Caki2 (cell line): ENCODE data around the gene CDX1. TPM values are rescaled to one million over a fixed set of nuclear protein-coding genes. Genes with fewer than 3 reads are reported as not detected.

ENCODE experiments used
- DNase-seq: peaks from one replicate; pipeline ENCODE4 v3.0.0-alpha.2; 2015; ENCODE audit warnings: low read depth
- in situ Hi-C: cut with HindIII; loops from 2 replicates; pipeline ENCODE4 v1.10.0; 2016; ENCODE audit warnings: low sequenced_read_pairs, low pct_unique_long_range_greater_than_20kb, mixed read lengths
- total RNA-seq: library from RNA; depleted of rRNA; stranded (reverse); fragments of >200 nt; shearing (Covaris generic); gene quantifications from 2 replicates; pipeline ENCODE4 v1.2.3, GENCODE V29; 2014; ENCODE audit warnings: low replicate concordance

The CDX1 gene
- total RNA-seq, 1 experiment from 2014 or later: not detected

DNA sequence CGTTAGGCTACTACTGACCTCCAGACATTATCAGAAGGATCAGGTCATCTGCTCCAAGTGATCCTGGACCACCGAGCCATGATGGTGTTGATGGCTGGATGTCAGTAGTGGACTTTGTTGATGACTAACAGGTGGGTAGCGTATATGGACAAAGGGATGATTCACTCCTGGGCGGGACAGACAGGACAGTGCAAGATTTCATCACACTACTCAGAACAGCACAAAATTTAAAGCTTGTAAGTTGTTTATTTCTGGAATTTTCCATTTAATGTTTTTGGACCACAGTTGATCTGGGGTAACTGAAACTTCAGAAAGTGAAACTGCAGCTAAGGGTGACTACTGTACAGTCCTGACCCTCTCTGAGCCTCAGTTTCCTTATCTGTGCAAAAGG, 23.6 kb upstream of the CDX1 start:
- DNase-seq: peak; percentile 63
- in situ Hi-C loops: no loop called here

DNA sequence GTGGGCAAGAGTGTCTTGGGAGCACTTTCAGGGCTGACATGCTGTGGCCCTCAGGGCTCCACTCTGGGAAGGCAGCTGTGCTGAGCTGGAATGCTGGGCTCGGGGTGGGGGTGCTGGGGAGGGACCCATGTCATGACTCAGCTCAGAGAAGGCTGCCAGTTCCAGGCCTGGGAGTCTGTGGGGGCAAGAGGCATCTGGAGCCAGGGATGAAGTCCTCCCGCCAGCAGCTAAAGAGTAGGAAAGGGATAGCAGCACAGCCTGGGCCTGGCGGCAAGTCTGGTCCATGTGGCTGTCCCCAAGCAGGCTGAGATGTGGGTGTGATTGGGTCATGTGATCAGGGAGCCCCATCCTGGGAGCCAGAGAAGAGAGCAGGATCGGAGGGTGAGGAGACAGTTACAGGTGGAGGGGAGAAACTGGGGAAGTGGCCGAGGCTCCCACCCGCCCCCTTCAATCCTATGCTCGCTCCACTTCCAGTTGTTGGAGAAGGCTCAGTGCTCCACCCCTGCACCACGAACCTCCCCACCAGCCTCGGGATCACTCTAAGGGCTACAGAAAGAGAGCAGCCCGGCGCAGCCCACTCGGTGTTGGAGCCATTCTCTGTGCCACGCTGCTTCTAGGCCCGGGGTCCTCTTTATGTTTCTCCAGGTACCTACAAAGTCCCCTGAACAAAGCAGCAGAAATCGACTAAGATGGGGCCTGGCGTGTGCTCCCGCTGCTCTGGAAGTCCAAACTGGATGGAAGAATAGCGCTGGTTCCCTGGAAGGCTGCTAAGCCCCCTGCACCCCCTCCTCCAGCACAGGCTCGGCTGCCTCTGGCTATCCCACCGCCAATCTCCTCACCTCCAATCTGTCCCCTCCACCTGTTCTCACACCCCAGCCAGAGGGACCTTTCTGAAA, 23.0 kb upstream of the CDX1 start:
- DNase-seq: peak; percentile 55
- in situ Hi-C loops: no loop called here

DNA sequence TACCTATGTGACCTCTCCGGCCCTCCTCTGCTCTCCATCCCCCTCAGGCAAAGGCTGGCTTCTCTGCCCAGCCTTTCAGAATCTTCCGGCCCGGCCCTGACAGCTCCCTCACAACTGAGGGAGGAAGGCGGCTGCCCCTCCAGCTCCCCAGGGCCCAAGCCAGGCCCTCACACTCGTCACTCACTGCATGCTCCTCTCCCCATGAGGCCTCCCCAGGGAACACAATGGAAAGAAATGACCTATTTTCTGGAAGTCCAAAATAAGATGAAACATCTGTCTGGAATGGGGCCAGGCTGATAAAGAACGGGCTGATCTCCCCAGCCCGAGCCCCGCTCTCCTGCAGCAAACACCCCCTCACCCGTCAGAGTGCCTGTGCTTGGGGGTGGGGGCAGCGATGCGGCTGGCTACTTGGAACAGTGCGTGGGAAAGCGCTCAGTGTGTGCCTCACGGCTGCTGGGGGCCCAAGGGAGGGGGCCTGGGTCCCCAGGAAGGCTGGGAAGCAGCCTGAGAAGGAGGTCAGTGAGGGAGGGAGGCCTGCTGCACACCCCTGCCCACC, 22.3 kb upstream of the CDX1 start:
- in situ Hi-C loops: no loop called here
- no peak for DNase-seq

DNA sequence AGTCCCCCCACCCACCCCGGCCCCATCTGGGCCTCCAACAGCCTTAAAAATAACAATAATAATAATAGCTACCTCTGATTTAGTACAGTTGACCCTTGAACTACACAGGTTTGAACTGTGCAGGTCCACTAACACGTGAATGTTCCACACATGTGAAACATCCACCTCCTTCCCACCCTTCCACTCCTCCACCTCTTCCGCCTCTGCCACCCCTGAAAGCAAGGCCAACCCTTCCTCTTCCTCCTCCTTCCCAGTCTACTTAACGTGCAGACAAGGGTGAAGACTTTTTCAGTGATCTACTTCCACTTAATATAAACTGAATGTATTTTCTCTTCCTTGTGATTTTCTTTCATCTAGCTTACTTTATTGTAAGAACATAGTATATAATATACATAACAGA, 21.7 kb upstream of the CDX1 start:
- in situ Hi-C loops: no loop called here
- no peak for DNase-seq

DNA sequence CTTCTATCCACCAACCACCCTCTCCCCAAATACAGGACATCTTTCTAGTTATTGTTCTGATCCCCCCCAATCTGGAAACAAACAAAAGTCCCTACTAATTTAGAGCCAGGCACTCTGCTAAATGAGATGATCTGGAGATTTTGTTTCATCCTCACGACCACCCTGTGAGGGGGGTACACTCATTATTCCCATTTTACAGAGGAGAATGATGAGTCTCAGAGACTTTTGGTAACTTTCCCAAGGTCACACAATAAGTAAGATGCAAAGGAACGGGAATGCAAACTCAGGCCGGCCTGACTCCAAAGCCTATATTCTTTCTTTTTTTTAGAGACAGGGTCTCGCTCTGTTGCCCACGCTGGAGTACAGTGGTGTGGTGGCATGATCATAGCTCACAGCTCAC, 20.3 kb upstream of the CDX1 start:
- DNase-seq: no peak
- in situ Hi-C loops: no loop called here

DNA sequence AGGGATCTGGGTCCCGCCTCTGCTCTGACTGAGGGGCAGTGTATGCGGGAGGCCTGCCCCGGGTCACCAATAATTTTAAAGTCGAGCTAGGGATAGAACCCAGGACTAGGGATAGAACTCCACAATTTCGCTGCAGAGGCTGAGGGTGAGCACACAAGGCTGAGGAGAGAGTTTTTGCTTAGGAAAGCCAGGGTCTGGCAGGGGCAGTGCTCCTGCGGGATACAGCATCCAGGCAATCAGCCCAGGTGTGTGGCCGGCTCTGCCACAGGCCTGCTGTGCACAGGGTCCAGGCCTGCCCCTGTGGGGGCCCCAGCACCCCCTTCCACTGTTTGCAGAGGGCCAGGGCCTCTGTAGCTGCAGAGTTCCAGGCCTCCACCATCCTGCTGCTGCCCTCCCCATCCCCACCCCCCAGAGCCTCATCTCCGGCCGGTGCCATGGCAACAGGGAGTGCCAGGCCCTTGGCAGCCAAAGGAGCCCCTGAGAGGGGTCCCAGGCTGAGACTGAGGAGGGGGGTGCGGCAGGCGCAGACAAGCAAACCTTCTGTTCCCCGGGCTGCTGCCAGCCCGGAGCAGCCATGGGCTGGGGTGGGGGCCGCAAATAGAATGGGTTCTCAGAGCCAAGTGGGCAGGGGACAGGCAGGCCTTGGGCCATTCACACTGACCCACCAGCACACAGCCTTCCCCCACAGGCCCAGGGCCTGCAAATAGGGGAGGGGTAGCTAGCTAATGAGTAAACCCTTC, 19.5 kb upstream of the CDX1 start:
- in situ Hi-C loops: no loop called here
- DNase-seq: no peak

DNA sequence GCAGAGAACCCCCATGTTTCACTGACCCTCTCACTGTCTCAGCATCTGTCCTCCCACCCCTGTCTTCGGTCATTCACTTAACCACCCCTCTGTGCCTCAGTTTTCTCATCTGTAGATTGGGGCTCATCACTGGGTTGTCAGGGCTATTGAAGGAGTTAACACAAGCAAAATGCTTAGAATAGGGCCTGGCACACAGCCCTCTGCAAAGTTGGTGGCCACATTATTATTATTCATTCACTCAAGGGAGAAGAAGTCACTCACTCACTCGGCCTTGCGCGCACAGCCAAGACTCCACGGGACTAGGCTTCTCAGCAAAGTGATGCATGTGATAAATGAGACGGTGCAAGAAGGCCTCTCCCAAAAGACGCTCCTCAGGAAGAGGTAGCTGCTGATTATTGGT, 18.9 kb upstream of the CDX1 start:
- in situ Hi-C loops: no loop called here
- DNase-seq: no peak

DNA sequence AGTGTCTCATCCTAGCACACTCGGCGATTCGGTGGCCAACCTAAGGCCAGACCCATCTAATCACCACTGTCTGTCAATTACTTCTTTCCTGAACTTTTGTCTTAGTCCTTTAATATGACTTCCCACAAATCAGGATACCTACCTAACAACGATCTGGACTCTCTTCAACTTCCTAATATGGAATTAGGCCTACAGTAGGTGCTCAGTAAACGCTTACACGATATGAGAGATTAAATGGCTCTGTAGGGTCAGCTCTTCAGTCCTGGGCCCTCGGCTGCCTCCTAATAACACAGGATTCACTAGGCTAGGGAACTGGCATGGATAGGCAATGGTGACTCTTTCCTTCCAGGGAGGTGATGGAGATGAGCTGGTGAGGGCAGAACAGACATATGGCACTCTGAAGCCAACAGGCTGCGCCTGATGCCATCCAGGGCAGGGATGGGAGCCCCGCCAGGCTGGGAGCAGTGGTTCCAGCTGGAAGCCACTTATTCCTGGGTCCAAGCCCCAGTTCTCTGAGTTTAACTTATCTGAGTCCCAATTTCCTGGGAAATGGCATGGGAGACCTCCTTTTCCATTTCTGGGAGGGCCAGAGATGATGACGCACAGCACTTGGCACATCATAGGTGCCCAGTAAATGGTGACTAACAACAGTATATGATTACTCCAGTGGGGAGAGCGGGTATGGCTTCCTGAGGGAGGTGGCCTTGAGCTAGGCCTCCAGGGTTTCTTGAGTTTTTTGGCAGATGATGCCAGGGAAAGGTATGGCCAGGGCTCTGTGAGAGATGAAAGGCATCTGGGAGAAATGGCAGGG, 18.3 kb upstream of the CDX1 start:
- in situ Hi-C loops: no loop called here
- no peak for DNase-seq

DNA sequence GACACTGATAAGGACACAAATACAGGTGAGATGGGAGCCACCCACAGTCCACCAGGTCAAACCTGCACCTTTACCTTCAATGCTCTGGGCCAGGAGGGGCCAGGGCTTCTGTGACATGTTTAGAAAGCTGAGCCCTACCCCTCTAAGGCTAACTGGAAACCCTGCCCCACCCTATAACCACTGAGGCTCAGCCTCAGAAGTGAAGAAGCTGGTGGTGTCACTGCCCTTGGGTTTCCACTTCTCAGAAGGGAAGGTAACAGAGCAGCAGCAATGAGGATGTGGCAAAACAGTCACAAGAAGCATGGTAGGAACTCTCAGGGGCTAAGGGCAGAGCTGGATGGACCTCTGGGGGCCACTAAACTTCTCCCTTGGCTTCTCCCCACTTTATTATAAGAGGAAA, 17.0 kb upstream of the CDX1 start:
- in situ Hi-C loops: no loop called here
- DNase-seq: no peak

DNA sequence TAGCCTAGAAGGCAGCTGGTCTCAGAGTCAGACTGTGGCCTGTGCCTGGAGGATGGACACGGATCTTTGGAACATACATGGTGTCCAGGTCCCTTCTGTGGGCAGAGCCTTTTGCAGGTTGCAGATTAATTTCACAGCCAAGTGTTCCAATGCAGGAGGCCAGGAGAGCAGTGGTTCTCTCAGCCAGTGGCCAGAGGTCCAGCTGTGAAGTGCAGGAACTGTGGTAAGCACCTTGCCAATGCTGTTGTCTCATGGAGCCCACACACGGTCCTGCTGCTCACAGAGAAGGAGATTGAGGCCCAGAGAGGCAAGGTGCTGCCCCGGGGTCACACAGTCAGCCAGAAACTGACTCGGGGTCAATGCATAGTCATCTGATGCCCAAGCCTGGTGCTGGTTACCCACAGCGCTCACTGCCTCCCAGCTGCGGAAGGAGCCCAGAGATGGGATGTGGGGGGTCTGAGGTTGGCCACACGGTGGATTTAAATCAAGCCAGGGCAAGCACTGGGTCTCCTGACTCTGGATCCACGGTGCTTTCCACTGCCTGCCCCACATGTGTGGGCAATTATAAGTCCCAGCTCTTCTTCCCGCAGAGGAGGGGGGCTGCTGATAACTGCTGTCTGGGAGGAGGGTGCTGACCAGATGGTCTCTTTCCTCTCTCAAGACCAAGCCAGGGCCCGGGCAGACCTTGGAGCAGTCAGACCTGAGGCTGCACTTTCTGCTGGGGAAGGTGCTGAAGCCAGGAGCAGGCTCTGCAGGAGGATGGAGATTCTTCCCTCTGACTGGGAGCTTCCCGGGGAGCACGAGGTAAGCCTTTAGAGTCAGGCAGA, 13.7 kb upstream of the CDX1 start:
- in situ Hi-C loops: no loop called here
- DNase-seq: no peak

DNA sequence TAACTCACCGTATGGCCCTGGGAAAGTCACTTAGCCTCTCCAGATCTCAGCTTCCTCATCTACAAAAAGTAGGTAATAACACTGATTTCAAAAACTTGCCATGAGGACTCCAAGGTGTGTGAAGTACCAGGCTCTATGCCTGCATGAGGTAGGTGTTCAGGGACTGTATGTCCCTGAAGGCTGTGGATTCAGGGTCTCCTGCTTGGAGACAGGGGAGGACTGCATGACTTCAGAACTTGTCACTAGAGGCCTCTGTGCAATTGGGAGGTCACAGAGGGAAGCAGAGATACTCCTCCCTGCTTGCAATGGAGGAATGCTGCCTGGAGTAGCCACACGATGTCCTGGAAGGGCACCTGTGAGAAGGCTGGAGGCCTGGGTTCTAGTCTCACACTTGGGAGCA, 13.1 kb upstream of the CDX1 start:
- in situ Hi-C loops: no loop called here
- DNase-seq: no peak

DNA sequence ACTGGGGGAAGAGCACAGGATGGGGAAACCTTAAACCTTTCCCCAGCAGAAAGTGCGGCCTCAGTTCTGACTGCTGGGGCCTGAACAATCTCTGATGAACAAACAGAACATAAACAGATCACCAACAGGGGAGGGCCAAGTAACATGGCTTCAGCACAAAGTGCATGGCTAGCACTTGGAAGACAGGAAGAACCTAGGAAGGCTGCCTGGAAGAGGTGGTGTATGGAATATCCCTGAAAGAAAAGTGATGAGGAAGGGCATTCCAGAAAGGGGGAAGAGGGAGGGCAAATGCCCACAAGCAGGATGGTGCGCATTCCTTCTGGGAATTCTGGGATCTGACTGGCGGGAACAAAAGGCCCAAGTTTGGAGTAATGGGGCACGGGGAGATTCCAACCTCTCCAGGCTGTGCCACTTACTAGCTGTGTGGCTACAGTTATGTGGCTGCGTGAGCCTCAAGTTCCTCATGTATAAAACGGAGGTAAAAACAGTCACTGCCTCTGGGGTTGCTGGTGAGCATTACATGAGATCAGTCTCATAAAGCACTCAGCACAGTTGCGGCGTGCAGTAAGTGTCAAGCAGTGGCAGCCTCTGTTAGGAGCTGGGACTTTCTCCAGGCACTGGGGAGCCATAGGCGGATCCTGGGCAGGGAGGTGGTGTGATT, 12.5 kb upstream of the CDX1 start:
- in situ Hi-C loops: no loop called here
- DNase-seq: no peak

DNA sequence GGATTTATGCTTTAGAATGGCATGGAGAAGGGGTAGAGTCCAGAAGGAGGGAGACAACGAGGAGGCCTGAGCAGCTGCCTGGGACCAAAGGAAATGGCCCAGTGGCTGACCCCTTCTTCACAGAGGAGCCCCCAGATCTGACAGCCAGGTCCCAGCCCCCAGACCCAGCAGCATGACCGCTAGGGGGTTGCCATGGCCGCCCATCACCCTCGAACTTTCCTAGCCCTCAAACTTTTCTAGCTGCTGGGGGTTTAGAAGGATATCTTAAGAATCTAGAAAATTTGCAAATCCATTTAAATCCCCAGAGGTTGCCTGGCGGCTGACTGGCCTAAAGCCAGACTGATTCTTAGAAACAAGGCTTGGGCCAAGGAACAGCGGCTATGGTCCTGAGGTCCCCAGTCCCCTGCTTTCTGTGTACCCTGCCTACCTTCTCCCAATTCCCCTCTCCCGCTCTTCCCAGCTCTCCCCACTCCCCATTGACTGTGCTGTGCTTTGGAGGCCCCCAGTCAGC, 11.9 kb upstream of the CDX1 start:
- DNase-seq: no peak
- in situ Hi-C loops: no loop called here

DNA sequence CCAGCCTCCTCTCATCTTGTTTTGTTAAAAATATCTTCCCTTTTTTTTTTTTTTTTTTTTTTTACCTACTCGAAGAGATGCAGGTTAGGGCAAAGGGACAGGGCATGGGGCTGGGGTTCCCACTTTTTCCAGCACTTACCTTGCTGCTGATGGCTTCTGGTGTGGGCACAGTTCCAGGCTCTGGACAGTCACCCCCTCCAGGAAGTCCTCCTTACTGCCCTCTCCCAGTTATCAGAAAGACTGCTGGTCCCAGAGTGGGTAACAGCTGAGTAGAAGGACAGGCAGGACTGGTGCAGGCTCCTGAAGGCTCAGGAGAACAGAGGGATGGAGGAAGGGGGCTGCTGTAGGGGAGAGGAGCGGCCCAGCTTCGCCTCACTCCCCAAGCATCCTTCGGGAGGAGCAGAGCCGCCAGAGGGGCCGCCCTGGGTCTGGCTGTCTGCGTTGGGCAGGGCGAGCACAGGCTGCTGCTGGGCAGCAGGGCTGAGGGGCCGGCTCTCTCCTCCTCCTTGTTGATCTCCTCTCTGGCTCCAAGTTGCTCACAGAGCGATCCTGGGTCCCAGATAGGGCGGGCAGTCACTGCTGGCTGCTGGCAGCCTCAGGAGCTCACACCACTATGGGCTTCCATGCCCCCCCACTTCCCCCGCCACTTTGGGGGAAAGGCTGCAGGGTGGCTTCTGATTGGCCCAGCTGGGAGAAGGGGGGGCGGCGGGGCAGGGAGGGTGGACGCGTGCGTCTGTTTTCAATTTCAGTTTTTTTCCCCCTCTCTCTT, 11.1 kb upstream of the CDX1 start, which contains the start of gene PDGFRB:
PDGFRB (minus strand) TSS at position 588 of the 769 bp plus-strand sequence. CDS start 18,798 bp downstream, outside the sequence.
- DNase-seq: peak; percentile 6
- in situ Hi-C loops: no loop called here

DNA sequence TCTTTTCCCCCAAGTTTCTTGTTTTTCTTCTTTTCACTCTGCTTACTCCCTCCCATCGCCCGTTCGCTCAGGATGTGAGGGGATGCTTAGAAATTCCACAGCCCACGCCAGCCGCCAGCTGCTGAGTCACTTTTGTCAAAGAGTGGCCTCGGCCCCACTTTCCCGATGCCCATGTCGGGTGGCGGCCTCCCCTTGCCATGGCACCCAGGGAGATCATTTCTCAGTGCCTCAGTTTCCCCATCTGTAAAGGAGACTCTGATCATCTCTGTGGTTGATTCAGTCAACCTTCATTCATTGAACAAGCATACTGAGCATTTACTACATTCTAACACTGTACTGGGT, 10.6 kb upstream of the CDX1 start:
- in situ Hi-C loops: no loop called here
- no peak for DNase-seq

DNA sequence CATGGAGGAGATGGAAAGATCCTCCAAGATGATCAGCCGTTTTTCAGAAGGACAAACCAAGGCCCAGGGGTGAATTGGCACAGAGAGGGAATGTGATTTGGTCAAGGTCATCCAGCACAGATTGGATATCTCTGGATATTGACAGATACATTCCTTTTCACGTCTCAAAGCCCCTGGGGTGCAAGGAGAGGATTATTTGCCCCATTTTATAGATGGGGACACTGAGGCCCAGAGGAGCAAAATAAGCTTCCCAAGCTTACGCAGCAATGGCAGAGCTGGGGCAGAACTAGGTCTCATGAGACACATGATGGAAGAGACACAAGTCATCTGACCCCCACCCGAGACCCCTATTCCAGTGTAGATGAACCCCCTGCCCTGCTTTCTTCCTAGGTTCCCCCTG, 10.0 kb upstream of the CDX1 start:
- no peak for DNase-seq
- in situ Hi-C loops: no loop called here
